C4-2B (cell line): Measurements from ENCODE around the gene TESK2.

Experiments used
- H3K27ac ChIP-seq: fragments of 450-650 bp; 2 replicates; pipeline ENCODE4 v1.5.1; 2017
- ZFX ChIP-seq: fragments of 450-650 bp; IDR thresholded peaks from 2 replicates; pipeline ENCODE4 v1.6.1; 2017
- TF ChIP-seq, protein P1 (sequence below): fragments of 450-650 bp; conservative IDR thresholded peaks from 2 replicates; pipeline ENCODE4 v1.5.1; 2017; ENCODE audit warnings: mild to moderate bottlenecking

Gene TESK2

DNA sequence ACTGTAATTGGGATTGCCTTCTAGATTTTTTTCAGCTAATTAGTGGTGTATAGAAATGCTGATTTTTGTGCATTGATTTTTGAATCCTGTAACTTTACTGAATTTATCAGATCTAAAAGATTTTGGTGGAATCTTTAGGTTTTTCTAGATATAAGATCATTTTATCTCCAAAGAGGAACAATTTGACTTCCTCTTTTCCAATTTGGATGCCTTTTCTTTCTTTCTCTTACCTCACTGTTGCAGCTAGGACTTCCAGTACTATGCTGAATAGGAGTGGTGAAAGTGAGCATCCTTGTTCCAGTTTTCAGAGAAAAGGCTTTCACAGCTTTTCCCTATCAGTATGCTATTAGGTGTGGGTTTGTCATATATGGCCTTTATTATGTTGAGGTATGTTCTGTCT is 53.6 kb downstream of the TESK2 start:
- H3K27ac ChIP-seq = no peak overlapping the region
- TF ChIP-seq, protein P1, sequence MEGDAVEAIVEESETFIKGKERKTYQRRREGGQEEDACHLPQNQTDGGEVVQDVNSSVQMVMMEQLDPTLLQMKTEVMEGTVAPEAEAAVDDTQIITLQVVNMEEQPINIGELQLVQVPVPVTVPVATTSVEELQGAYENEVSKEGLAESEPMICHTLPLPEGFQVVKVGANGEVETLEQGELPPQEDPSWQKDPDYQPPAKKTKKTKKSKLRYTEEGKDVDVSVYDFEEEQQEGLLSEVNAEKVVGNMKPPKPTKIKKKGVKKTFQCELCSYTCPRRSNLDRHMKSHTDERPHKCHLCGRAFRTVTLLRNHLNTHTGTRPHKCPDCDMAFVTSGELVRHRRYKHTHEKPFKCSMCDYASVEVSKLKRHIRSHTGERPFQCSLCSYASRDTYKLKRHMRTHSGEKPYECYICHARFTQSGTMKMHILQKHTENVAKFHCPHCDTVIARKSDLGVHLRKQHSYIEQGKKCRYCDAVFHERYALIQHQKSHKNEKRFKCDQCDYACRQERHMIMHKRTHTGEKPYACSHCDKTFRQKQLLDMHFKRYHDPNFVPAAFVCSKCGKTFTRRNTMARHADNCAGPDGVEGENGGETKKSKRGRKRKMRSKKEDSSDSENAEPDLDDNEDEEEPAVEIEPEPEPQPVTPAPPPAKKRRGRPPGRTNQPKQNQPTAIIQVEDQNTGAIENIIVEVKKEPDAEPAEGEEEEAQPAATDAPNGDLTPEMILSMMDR = no peak
- no peak for TF ChIP-seq ZFX

- no peak overlapping the region for H3K27ac ChIP-seq
- TF ChIP-seq, protein P1 = no peak
- TF ChIP-seq ZFX = no peak
These were observed 60.5 kb downstream of the TESK2 start for GRCh38 chr1:45430490-45430889.

- H3K27ac ChIP-seq = no peak overlapping the region
- TF ChIP-seq ZFX = no peak
- TF ChIP-seq, protein P1 = no peak
These were observed 61.3 kb downstream of the TESK2 start for GRCh38 chr1:45429561-45430159.

- no peak for TF ChIP-seq ZFX
- TF ChIP-seq, protein P1 = no peak
These were observed 66.9 kb downstream of the TESK2 start for GRCh38 chr1:45423906-45424678.

DNA sequence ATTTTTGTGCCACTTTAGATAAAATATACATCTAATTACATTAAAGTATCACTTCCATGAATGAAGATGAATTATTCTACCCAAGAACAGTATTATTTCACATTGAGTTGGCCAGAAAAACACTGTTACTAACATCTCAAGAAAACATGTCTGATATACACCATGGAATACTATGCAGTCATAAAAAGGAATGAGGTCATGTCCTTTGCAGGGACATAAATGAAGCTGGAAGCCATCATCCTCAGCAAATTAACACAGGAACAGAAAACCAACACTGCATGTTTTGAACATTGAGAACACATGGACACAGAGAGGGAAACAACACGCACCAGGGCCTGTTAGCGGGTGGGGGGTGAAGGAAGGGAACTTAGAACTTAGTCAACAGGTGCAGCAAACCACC is 69.0 kb downstream of the TESK2 start:
- TF ChIP-seq, protein P1 = no peak
- TF ChIP-seq ZFX = no peak
- H3K27ac ChIP-seq = no peak overlapping the region

More at GRCh38 chr1:45423906-45424678, 66.9 kb downstream of the TESK2 start:
- no peak overlapping the region for H3K27ac ChIP-seq

GRCh38 chr1:45414746-45415145 is 76.2 kb downstream of the TESK2 start:
- H3K27ac ChIP-seq = no peak overlapping the region

GRCh38 chr1:45412899-45413298 is 78.1 kb downstream of the TESK2 start:
- TF ChIP-seq, protein P1 = no peak
- TF ChIP-seq ZFX = no peak
- H3K27ac ChIP-seq = no peak overlapping the region

More at GRCh38 chr1:45414746-45415145, 76.2 kb downstream of the TESK2 start:
- TF ChIP-seq ZFX = no peak
- TF ChIP-seq, protein P1 = no peak
